Hepatocyte (in vitro differentiated cells): ENCODE data around the gene ID3. TPM values are rescaled to one million over a fixed set of nuclear protein-coding genes. Genes with fewer than 3 reads are reported as not detected.

Experiments used
- DNase-seq: peaks from one replicate; pipeline ENCODE4 v3.0.0-alpha.2; 2016; ENCODE audit warnings: low spot score
- H2AFZ ChIP-seq: fragments of 200-600 bp; sonication (generic); 2 replicates; pipeline ENCODE4 v1.6.0; 2016; ENCODE audit warnings: antibody characterized with exemption, mild to moderate bottlenecking
- H3K27ac ChIP-seq: fragments of 200-600 bp; sonication (generic); 2 replicates; pipeline ENCODE4 v1.5.1; 2016; ENCODE audit warnings: mild to moderate bottlenecking
- H3K27me3 ChIP-seq: fragments of 200-600 bp; sonication (generic); 2 replicates; pipeline ENCODE4 v1.6.1; 2016
- H3K36me3 ChIP-seq: fragments of 200-600 bp; sonication (generic); replicated peaks from 2 replicates; pipeline ENCODE4 v1.5.1; 2016; ENCODE audit warnings: low read depth; ENCODE audit not compliant: insufficient read depth
- H3K4me1 ChIP-seq: fragments of 200-600 bp; sonication (generic); 2 replicates; pipeline ENCODE4 v1.5.1; 2016; ENCODE audit warnings: mild to moderate bottlenecking, moderate library complexity; ENCODE audit not compliant: insufficient read depth
- H3K4me2 ChIP-seq: fragments of 200-600 bp; sonication (generic); 2 replicates; pipeline ENCODE4 v1.6.0; 2016
- H3K4me3 ChIP-seq: fragments of 200-600 bp; sonication (generic); 2 replicates; pipeline ENCODE4 v1.5.1; 2016; ENCODE audit warnings: mild to moderate bottlenecking
- H3K79me2 ChIP-seq: fragments of 200-600 bp; sonication (generic); 2 replicates; pipeline ENCODE4 v1.6.0; 2017; ENCODE audit warnings: mild to moderate bottlenecking
- H3K9me2 ChIP-seq: fragments of 200-600 bp; sonication (generic); replicated peaks from 2 replicates; pipeline ENCODE4 v1.6.0; 2017; ENCODE audit warnings: mild to moderate bottlenecking; ENCODE audit not compliant: insufficient read depth
- H3K9me3 ChIP-seq: fragments of 200-600 bp; sonication (generic); 2 replicates; pipeline ENCODE4 v1.5.1; 2016; ENCODE audit warnings: low read depth, mild to moderate bottlenecking
- H4K20me1 ChIP-seq: fragments of 200-600 bp; sonication (generic); 2 replicates; pipeline ENCODE4 v1.6.0; 2016; ENCODE audit warnings: mild to moderate bottlenecking; ENCODE audit not compliant: insufficient read depth, poor library complexity, severe bottlenecking
- EZH2 ChIP-seq: fragments of 200-600 bp; sonication (generic); IDR thresholded peaks from 2 replicates; pipeline ENCODE4 v1.6.1; 2016; ENCODE audit warnings: antibody characterized with exemption, mild to moderate bottlenecking, borderline replicate concordance
- EZH2phosphoT487 ChIP-seq: fragments of 200-600 bp; sonication (generic); IDR thresholded peaks from one replicate; pipeline ENCODE4 v1.6.1; 2018; ENCODE audit warnings: antibody characterized with exemption, mild to moderate bottlenecking, low read depth, moderate library complexity; ENCODE audit not compliant: unreplicated experiment, severe bottlenecking
- WGBS: methylation state at CpG from one replicate; pipeline ENCODE4 v1.1.6; 2016; ENCODE audit warnings: low lambda C conversion rate; ENCODE audit errors: missing lambda C conversion rate; 5-methylcytosine and 5-hydroxymethylcytosine counted together
- polyA plus RNA-seq: library from polyadenylated mRNA; unstranded; fragments of >200 nt; fragmentation: Nextera tagmentation; extraction: Ambion mirVana; gene quantifications from 2 replicates; pipeline ENCODE4 v1.2.1, GENCODE V29; 2016
- total RNA-seq: library from RNA; depleted of rRNA; stranded (reverse); fragments of >200 nt; gene quantifications from 2 replicates; pipeline ENCODE4 v1.2.3, GENCODE V29; 2014
- TF ChIP-seq, protein P1 (sequence below): fragments of 200-600 bp; sonication (generic); IDR thresholded peaks from 2 replicates; pipeline ENCODE4 v1.5.1; 2016; ENCODE audit warnings: antibody characterized with exemption, mild to moderate bottlenecking; ENCODE audit not compliant: poor library complexity

ID3 gene
- total and polyA plus RNA-seq, 2 experiments from 2014 or later = 155 to 314 TPM

DNA sequence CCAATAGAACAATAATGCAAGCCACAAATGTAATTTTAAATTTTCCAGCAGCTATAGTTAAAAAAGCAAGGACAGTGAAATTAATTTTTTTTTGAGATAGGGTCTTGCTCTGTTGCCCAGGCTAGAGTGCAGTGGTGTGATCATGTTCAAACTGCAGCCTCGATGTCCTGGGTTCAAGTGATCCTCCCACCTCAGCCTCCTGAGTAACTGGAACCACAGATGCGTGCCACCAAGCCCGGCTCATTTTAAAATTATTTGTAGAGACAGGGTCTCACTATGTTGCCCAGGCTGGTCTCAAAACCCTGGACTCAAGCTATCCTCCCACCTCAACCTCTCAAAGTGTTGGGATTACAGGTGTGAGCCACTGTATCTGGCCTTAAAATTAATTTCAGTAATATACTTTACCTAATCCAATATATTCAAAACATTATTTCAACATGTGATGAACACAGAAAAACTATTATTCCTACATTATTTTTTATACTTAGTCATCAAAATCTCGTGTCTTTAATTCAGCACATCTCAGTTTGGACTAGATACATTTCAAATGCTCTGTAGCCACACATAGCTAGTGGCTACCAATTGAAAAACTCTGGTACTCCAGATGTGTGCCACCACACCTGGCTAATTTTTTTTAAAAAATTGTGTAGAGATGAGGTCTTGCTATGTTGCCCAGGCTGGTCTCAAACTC is 10.8 kb upstream of the ID3 start:
- H3K27me3 ChIP-seq = no peaks in the 10 kb centered on the region
- no peaks in the 10 kb centered on the region for H3K36me3 ChIP-seq
- no peak overlapping the region for H3K27ac ChIP-seq
- H2AFZ ChIP-seq = no peak overlapping the region
- no peaks in the 10 kb centered on the region for H3K9me2 ChIP-seq
- H3K79me2 ChIP-seq = no peaks in the 10 kb centered on the region
- WGBS = 96% methylated on average over 4 of the region's 4 CpGs
- DNase-seq = no peak
- no peaks in the 10 kb centered on the region for H3K9me3 ChIP-seq
- TF ChIP-seq EZH2 (no peak), EZH2phosphoT487 (no peak)
- TF ChIP-seq, protein P1, sequence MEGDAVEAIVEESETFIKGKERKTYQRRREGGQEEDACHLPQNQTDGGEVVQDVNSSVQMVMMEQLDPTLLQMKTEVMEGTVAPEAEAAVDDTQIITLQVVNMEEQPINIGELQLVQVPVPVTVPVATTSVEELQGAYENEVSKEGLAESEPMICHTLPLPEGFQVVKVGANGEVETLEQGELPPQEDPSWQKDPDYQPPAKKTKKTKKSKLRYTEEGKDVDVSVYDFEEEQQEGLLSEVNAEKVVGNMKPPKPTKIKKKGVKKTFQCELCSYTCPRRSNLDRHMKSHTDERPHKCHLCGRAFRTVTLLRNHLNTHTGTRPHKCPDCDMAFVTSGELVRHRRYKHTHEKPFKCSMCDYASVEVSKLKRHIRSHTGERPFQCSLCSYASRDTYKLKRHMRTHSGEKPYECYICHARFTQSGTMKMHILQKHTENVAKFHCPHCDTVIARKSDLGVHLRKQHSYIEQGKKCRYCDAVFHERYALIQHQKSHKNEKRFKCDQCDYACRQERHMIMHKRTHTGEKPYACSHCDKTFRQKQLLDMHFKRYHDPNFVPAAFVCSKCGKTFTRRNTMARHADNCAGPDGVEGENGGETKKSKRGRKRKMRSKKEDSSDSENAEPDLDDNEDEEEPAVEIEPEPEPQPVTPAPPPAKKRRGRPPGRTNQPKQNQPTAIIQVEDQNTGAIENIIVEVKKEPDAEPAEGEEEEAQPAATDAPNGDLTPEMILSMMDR = no peak
- no peak overlapping the region for H3K4me3 ChIP-seq
- H3K4me1 ChIP-seq = peaks cover 8% of the 10 kb centered on the region
- H3K4me2 ChIP-seq = no peak overlapping the region
- no peaks in the 10 kb centered on the region for H4K20me1 ChIP-seq

DNA sequence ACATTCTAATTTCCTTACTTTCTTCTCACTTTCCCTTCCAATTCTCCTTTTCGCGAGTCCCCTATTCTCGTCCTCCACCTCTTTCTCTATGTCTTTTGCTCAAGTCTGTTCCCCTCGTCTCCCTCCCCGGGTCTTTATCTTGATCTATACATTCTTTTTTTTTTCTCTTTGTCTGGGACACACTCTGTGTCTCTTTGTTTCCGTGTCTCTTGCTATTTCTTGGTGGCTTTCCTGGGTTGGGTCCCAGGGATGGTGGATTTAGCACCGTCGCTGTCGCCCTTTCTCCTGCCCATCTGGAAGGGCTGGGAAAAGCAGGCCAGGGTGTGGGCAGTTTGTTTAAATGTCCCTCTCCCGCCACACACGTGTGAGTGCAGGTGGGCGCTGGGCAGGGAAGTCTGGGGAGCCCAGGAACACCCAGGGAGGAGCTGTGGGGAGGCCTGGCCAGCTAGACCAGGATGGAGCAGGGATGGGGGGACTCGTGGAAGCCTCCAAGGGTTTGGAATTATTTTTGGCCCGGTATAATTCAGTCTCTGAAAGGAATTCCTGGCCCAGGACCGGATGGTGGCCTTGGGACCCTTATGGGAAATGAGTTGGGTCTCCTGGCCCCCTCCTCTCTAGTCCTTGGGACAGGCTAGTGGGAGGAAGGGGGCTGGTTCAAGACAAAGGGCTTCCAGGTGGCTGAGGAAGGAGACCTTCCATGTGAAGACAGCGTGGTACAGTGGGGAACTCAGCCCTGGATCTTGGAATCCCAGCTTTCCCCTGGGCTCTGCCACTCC is 9.5 kb upstream of the ID3 start:
- Histone ChIP-seq H3K4me1 (peaks cover 19% of the 10 kb centered on the region), H3K4me2 (peak overlapping the region; percentile 76), H3K4me3 (peak overlapping the region; percentile 10), H3K36me3 (no peaks in the 10 kb centered on the region), H4K20me1 (no peaks in the 10 kb centered on the region), H3K79me2 (no peaks in the 10 kb centered on the region), H3K9me3 (no peaks in the 10 kb centered on the region), H2AFZ (peak overlapping the region; percentile 71), H3K27me3 (no peaks in the 10 kb centered on the region), H3K9me2 (no peaks in the 10 kb centered on the region), H3K27ac (peak overlapping the region; percentile 86)
- 31% methylated on average over 16 of the region's 16 CpGs for WGBS
- DNase-seq = no peak
- TF ChIP-seq EZH2phosphoT487 = no peak
- no peak for TF ChIP-seq EZH2
- TF ChIP-seq, protein P1 = no peak

- peak overlapping the region; percentile 71 for H2AFZ ChIP-seq
- no peaks in the 10 kb centered on the region for H3K27me3 ChIP-seq
- no peak for TF ChIP-seq EZH2
- TF ChIP-seq, protein P1 = no peak
- TF ChIP-seq EZH2phosphoT487 = no peak
- peak overlapping the region; percentile 10 for H3K4me3 ChIP-seq
- no peaks in the 10 kb centered on the region for H3K9me2 ChIP-seq
- no peaks in the 10 kb centered on the region for H4K20me1 ChIP-seq
- H3K36me3 ChIP-seq = no peaks in the 10 kb centered on the region
- no peak for DNase-seq
- H3K4me1 ChIP-seq = peaks cover 26% of the 10 kb centered on the region
- H3K9me3 ChIP-seq = no peaks in the 10 kb centered on the region
- WGBS = 2% methylated on average over 22 of the region's 66 CpGs
- peak overlapping the region; percentile 76 for H3K4me2 ChIP-seq
- H3K79me2 ChIP-seq = no peaks in the 10 kb centered on the region
- H3K27ac ChIP-seq = peak overlapping the region; percentile 86
These were observed 8.8 kb upstream of the ID3 start for GRCh38 chr1:23567996-23568607.
